Raji (cell line): Measurements from ENCODE around the gene ST8SIA2.

ENCODE experiments used
- POLR2A ChIP-seq: IDR thresholded peaks from 2 replicates; pipeline ENCODE4 v1.6.1; 2011; ENCODE audit warnings: low read depth, low read length, control low read depth; ENCODE audit not compliant: insufficient read depth

ST8SIA2 gene

GRCh38 chr15:92391640-92392039 lies 2.0 kb upstream of the ST8SIA2 start:
- no peak for TF ChIP-seq POLR2A

- TF ChIP-seq POLR2A, result no peak
These were observed 1.2 kb upstream of the ST8SIA2 start for GRCh38 chr15:92392462-92392861.

- TF ChIP-seq POLR2A, result no peak
These were observed 263 bp downstream of the ST8SIA2 start for GRCh38 chr15:92393980-92394308.

- no peak for TF ChIP-seq POLR2A
These were observed 822 bp downstream of the ST8SIA2 start for GRCh38 chr15:92394309-92395097.

- no peak for TF ChIP-seq POLR2A
These were observed 1.5 kb downstream of the ST8SIA2 start for GRCh38 chr15:92395098-92395635.

- TF ChIP-seq POLR2A, result no peak
These were observed 5.7 kb downstream of the ST8SIA2 start for GRCh38 chr15:92399271-92399950.

GRCh38 chr15:92400573-92400972 lies 6.9 kb downstream of the ST8SIA2 start:
- TF ChIP-seq POLR2A, result no peak

- no peak for TF ChIP-seq POLR2A
These were observed 7.5 kb downstream of the ST8SIA2 start for GRCh38 chr15:92400980-92401787.

- no peak for TF ChIP-seq POLR2A
These were observed 9.1 kb downstream of the ST8SIA2 start for GRCh38 chr15:92402751-92403150.

GRCh38 chr15:92405942-92406341 lies 12.3 kb downstream of the ST8SIA2 start:
- TF ChIP-seq POLR2A, result no peak

GRCh38 chr15:92407321-92407720 lies 13.6 kb downstream of the ST8SIA2 start:
- TF ChIP-seq POLR2A, result no peak

GRCh38 chr15:92407916-92408315 lies 14.2 kb downstream of the ST8SIA2 start:
- no peak for TF ChIP-seq POLR2A

GRCh38 chr15:92409006-92409405 lies 15.3 kb downstream of the ST8SIA2 start:
- no peak for TF ChIP-seq POLR2A

- TF ChIP-seq POLR2A, result no peak
These were observed 15.8 kb downstream of the ST8SIA2 start for GRCh38 chr15:92409521-92409920.

- no peak for TF ChIP-seq POLR2A
These were observed 16.9 kb downstream of the ST8SIA2 start for GRCh38 chr15:92410537-92410936.

- no peak for TF ChIP-seq POLR2A
These were observed 17.6 kb downstream of the ST8SIA2 start for GRCh38 chr15:92411256-92411655.

- TF ChIP-seq POLR2A, result no peak
These were observed 19.8 kb downstream of the ST8SIA2 start for GRCh38 chr15:92413510-92413909.
